Mucosa of stomach (tissue), 1 donor: ENCODE data around the gene DTWD1.
"Not testable (repeated sequence)": the region's sequence is repeated elsewhere in the genome, so short reads cannot be mapped to it uniquely, and the experiment has no call there.

Experiments
- H3K27me3 ChIP-seq: one replicate; pipeline ENCODE4 v1.7.0; 2013; ENCODE audit warnings: mild to moderate bottlenecking, low read length; ENCODE audit not compliant: control insufficient read depth, insufficient read depth
- H3K36me3 ChIP-seq: one replicate; pipeline ENCODE4 v1.7.0; 2013; ENCODE audit warnings: low read length; ENCODE audit not compliant: control insufficient read depth, insufficient read depth
- H3K4me1 ChIP-seq: one replicate; pipeline ENCODE4 v1.7.0; 2013; ENCODE audit warnings: mild to moderate bottlenecking, low read length; ENCODE audit not compliant: control insufficient read depth, insufficient read depth
- H3K4me3 ChIP-seq: one replicate; pipeline ENCODE4 v1.7.0; 2013; ENCODE audit warnings: low read length
- H3K9ac ChIP-seq: one replicate; pipeline ENCODE4 v1.7.0; 2013; ENCODE audit warnings: mild to moderate bottlenecking, low read length, moderate library complexity
- H3K9me3 ChIP-seq: one replicate; pipeline ENCODE4 v1.7.0; 2013; ENCODE audit warnings: mild to moderate bottlenecking, low read length, moderate library complexity; ENCODE audit not compliant: control insufficient read depth
- donor health status: Pancreatic carcinoma.

DTWD1 gene

GRCh38 chr15:49652922-49653321 is 32.1 kb downstream of the DTWD1 start:
- H3K9me3 ChIP-seq, result no peaks in the 10 kb centered on the region

GRCh38 chr15:49656734-49657133 is 35.9 kb downstream of the DTWD1 start:
- Histone ChIP-seq H3K9ac (no peak overlapping the region), H3K4me1 (no peaks in the 10 kb centered on the region), H3K9me3 (no peaks in the 10 kb centered on the region), H3K36me3 (no peaks in the 10 kb centered on the region), H3K4me3 (no peak overlapping the region), H3K27me3 (no peaks in the 10 kb centered on the region)

More at GRCh38 chr15:49652922-49653321, 32.1 kb downstream of the DTWD1 start:
- Histone ChIP-seq H3K36me3 (no peaks in the 10 kb centered on the region), H3K9ac (no peak overlapping the region), H3K27me3 (no peaks in the 10 kb centered on the region), H3K4me1 (no peaks in the 10 kb centered on the region), H3K4me3 (no peak overlapping the region)

- H3K36me3 ChIP-seq, result no peaks in the 10 kb centered on the region
- no peak overlapping the region for H3K9ac ChIP-seq
- H3K9me3 ChIP-seq, result no peaks in the 10 kb centered on the region
- no peaks in the 10 kb centered on the region for H3K27me3 ChIP-seq
- no peaks in the 10 kb centered on the region for H3K4me1 ChIP-seq
- H3K4me3 ChIP-seq, result no peak overlapping the region
Measured at GRCh38 chr15:49664716-49665115, 43.9 kb downstream of the DTWD1 start.

- not testable (repeated sequence) for H3K36me3 ChIP-seq, H3K4me3 ChIP-seq, H3K9ac ChIP-seq, H3K4me1 ChIP-seq, H3K27me3 ChIP-seq, H3K9me3 ChIP-seq
Measured at GRCh38 chr15:49666486-49666885, 45.6 kb downstream of the DTWD1 start.

GRCh38 chr15:49669288-49669687 is 48.4 kb downstream of the DTWD1 start:
- Histone ChIP-seq H3K36me3 (no peaks in the 10 kb centered on the region), H3K9me3 (no peaks in the 10 kb centered on the region), H3K4me3 (no peak overlapping the region)

GRCh38 chr15:49673861-49674260 is 53.0 kb downstream of the DTWD1 start:
- H3K27me3 ChIP-seq, result no peaks in the 10 kb centered on the region
- no peak overlapping the region for H3K4me3 ChIP-seq
- H3K9ac ChIP-seq, result no peak overlapping the region
- no peaks in the 10 kb centered on the region for H3K9me3 ChIP-seq
- H3K4me1 ChIP-seq, result no peaks in the 10 kb centered on the region
- H3K36me3 ChIP-seq, result no peaks in the 10 kb centered on the region

More at GRCh38 chr15:49669288-49669687, 48.4 kb downstream of the DTWD1 start:
- Histone ChIP-seq H3K9ac (no peak overlapping the region), H3K4me1 (no peaks in the 10 kb centered on the region), H3K27me3 (no peaks in the 10 kb centered on the region)

- Histone ChIP-seq H3K9ac (no peak overlapping the region), H3K27me3 (no peaks in the 10 kb centered on the region), H3K4me3 (no peak overlapping the region), H3K9me3 (no peaks in the 10 kb centered on the region), H3K4me1 (no peaks in the 10 kb centered on the region), H3K36me3 (no peaks in the 10 kb centered on the region)
Measured at GRCh38 chr15:49674370-49674769, 53.5 kb downstream of the DTWD1 start.

- Histone ChIP-seq H3K27me3 (no peaks in the 10 kb centered on the region), H3K4me3 (no peak overlapping the region), H3K4me1 (no peaks in the 10 kb centered on the region), H3K36me3 (no peaks in the 10 kb centered on the region), H3K9ac (no peak overlapping the region), H3K9me3 (no peaks in the 10 kb centered on the region)
Measured at GRCh38 chr15:49675041-49675440, 54.2 kb downstream of the DTWD1 start.

- no peaks in the 10 kb centered on the region for H3K36me3 ChIP-seq
- no peak overlapping the region for H3K9ac ChIP-seq
- H3K4me1 ChIP-seq, result no peaks in the 10 kb centered on the region
- no peak overlapping the region for H3K4me3 ChIP-seq
- no peaks in the 10 kb centered on the region for H3K27me3 ChIP-seq
- H3K9me3 ChIP-seq, result no peaks in the 10 kb centered on the region
Measured at GRCh38 chr15:49678655-49679054, 57.8 kb downstream of the DTWD1 start.

GRCh38 chr15:49686599-49686998 is 65.8 kb downstream of the DTWD1 start:
- no peaks in the 10 kb centered on the region for H3K9me3 ChIP-seq

GRCh38 chr15:49688135-49688790 is 67.4 kb downstream of the DTWD1 start:
- H3K4me3 ChIP-seq, result no peak overlapping the region
- H3K9ac ChIP-seq, result no peak overlapping the region
- no peaks in the 10 kb centered on the region for H3K9me3 ChIP-seq
- no peaks in the 10 kb centered on the region for H3K36me3 ChIP-seq
- H3K27me3 ChIP-seq, result no peaks in the 10 kb centered on the region
- H3K4me1 ChIP-seq, result no peaks in the 10 kb centered on the region

More at GRCh38 chr15:49686599-49686998, 65.8 kb downstream of the DTWD1 start:
- Histone ChIP-seq H3K4me1 (no peaks in the 10 kb centered on the region), H3K4me3 (no peak overlapping the region), H3K36me3 (no peaks in the 10 kb centered on the region), H3K27me3 (no peaks in the 10 kb centered on the region), H3K9ac (no peak overlapping the region)

- no peaks in the 10 kb centered on the region for H3K27me3 ChIP-seq
- no peak overlapping the region for H3K4me3 ChIP-seq
- H3K9me3 ChIP-seq, result no peaks in the 10 kb centered on the region
- H3K9ac ChIP-seq, result no peak overlapping the region
- H3K36me3 ChIP-seq, result no peaks in the 10 kb centered on the region
- H3K4me1 ChIP-seq, result no peaks in the 10 kb centered on the region
Measured at GRCh38 chr15:49692514-49693090, 71.8 kb downstream of the DTWD1 start.
